GM19372 (cell line): ENCODE measurements around the gene SLC16A3.

ENCODE experiments used
- ATAC-seq: cut with Tn5 transposase; IDR thresholded peaks from one replicate; pipeline ENCODE4 v1.9.1; 2021; ENCODE audit warnings: mild to moderate bottlenecking, low read depth, moderate library complexity; ENCODE audit not compliant: unreplicated experiment

Gene SLC16A3

GRCh38 chr17:82235056-82235774, 6.4 kb downstream of the SLC16A3 start:
- ATAC-seq: no peak

- no peak for ATAC-seq
These were observed 6.9 kb downstream of the SLC16A3 start for GRCh38 chr17:82235775-82236141.

- ATAC-seq: no peak
These were observed 7.5 kb downstream of the SLC16A3 start for GRCh38 chr17:82236142-82236971.

GRCh38 chr17:82237083-82237745, 8.4 kb downstream of the SLC16A3 start:
- no peak for ATAC-seq

GRCh38 chr17:82237746-82238471, 9.1 kb downstream of the SLC16A3 start:
- no peak for ATAC-seq

GRCh38 chr17:82238472-82239201, 9.8 kb downstream of the SLC16A3 start:
- no peak for ATAC-seq

GRCh38 chr17:82239401-82239925, 10.6 kb downstream of the SLC16A3 start:
- ATAC-seq: no peak

GRCh38 chr17:82239926-82240505, 11.2 kb downstream of the SLC16A3 start:
- ATAC-seq: no peak

- ATAC-seq: no peak
These were observed 11.8 kb downstream of the SLC16A3 start for GRCh38 chr17:82240506-82241182.

GRCh38 chr17:82241183-82241925, 12.5 kb downstream of the SLC16A3 start:
- ATAC-seq: no peak

- ATAC-seq: no peak
These were observed 13.3 kb downstream of the SLC16A3 start for GRCh38 chr17:82241926-82242697.

- no peak for ATAC-seq
These were observed 13.8 kb downstream of the SLC16A3 start for GRCh38 chr17:82242698-82242976.

GRCh38 chr17:82242977-82243647, 14.3 kb downstream of the SLC16A3 start:
- ATAC-seq: no peak

GRCh38 chr17:82243648-82244412, 15.0 kb downstream of the SLC16A3 start:
- ATAC-seq: no peak

- ATAC-seq: no peak
These were observed 15.7 kb downstream of the SLC16A3 start for GRCh38 chr17:82244413-82245133.
